Measurements from ENCODE around the gene PEAK1.

The PEAK1 gene

DNA sequence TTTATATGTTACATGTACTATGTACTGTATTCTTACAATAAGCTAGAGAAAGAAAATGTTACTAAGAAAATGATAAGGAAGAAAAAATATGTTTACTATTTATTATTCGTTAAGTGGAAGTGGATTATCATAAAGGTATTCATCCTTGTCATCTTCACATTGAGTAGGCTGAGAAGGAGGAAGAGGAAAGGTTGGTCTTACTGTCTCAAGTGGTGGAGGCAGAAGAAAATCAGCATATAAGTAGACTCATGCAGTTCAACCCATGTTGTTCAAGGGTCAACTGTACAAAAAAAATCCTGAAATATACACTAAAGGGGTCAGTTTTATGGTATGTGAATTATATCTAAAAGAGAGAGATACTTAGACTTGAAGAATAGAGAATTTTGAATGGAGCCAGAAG is 6.5 kb upstream of the PEAK1 start:
- Histone ChIP-seq H3K36me3 (ENCODE audit: control insufficient read depth, insufficient read depth, low read length) (no peaks in the 10 kb centered on the region), H3K4me3 (ENCODE audit: insufficient read depth, low read depth, low read length, poor library complexity, severe bottlenecking) (no peak overlapping the region), H3K27me3 (replicated peaks; ENCODE audit: control insufficient read depth, insufficient read depth, low read length, poor library complexity, severe bottlenecking) (no peaks in the 10 kb centered on the region), H3K27ac (ENCODE audit: insufficient read depth, low read length, poor library complexity, severe bottlenecking) (no peak overlapping the region), H3K9me3 (ENCODE audit: control insufficient read depth, low read length) (no peaks in the 10 kb centered on the region), H3K4me1 (ENCODE audit: control insufficient read depth, insufficient read depth, low read length, poor library complexity, severe bottlenecking) (no peaks in the 10 kb centered on the region)
- no peak for DNase-seq

DNA sequence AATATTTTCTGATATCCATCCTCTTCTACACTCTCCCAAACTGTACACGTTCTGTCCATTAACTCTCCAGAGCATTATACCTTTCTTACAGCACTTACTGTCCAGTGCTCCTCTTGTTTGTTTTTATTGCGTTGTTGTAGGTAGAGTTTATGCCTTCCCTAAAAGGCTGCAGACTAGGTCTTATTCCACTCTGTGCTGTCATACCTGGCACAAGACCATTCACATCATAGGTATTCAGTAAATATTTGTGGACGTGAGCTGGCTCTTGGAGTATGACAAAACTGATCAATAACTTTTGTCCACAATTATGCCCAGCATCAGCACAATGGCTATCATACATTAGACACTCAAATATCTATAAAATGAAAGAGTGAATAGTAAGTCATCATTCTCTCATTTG is 5.2 kb upstream of the PEAK1 start:
- DNase-seq: no peak
- Histone ChIP-seq H3K4me3 (ENCODE audit: insufficient read depth, low read depth, low read length, poor library complexity, severe bottlenecking) (no peak overlapping the region), H3K27me3 (replicated peaks; ENCODE audit: control insufficient read depth, insufficient read depth, low read length, poor library complexity, severe bottlenecking) (no peaks in the 10 kb centered on the region), H3K9me3 (ENCODE audit: control insufficient read depth, low read length) (no peaks in the 10 kb centered on the region), H3K4me1 (ENCODE audit: control insufficient read depth, insufficient read depth, low read length, poor library complexity, severe bottlenecking) (no peaks in the 10 kb centered on the region), H3K36me3 (ENCODE audit: control insufficient read depth, insufficient read depth, low read length) (no peaks in the 10 kb centered on the region), H3K27ac (ENCODE audit: insufficient read depth, low read length, poor library complexity, severe bottlenecking) (no peak overlapping the region)

DNA sequence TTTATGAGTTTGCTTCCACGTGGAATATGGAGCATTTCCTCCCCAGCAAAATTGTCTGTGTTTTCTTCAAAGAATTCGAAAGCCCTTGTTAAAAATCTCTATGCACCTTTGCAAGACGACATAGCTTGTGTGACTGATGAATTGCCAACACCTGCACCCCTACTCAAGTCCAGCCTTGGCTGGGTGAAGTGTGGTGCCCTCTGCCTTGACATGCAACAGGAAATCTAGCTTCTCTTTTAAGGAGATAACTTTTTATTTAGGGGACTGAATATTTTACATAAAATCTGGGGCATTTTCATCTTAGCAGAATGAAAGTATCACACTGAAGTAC is 1.4 kb upstream of the PEAK1 start:
- Histone ChIP-seq H3K36me3 (ENCODE audit: control insufficient read depth, insufficient read depth, low read length) (no peaks in the 10 kb centered on the region), H3K9me3 (ENCODE audit: control insufficient read depth, low read length) (no peaks in the 10 kb centered on the region), H3K4me1 (ENCODE audit: control insufficient read depth, insufficient read depth, low read length, poor library complexity, severe bottlenecking) (no peaks in the 10 kb centered on the region), H3K27ac (ENCODE audit: insufficient read depth, low read length, poor library complexity, severe bottlenecking) (peak overlapping the region; percentile 88), H3K4me3 (ENCODE audit: insufficient read depth, low read depth, low read length, poor library complexity, severe bottlenecking) (peak overlapping the region; percentile 88), H3K27me3 (replicated peaks; ENCODE audit: control insufficient read depth, insufficient read depth, low read length, poor library complexity, severe bottlenecking) (no peaks in the 10 kb centered on the region)
- no peak for DNase-seq

- Histone ChIP-seq H3K36me3 (ENCODE audit: control insufficient read depth, insufficient read depth, low read length) (no peaks in the 10 kb centered on the region), H3K27me3 (replicated peaks; ENCODE audit: control insufficient read depth, insufficient read depth, low read length, poor library complexity, severe bottlenecking) (no peaks in the 10 kb centered on the region), H3K4me1 (ENCODE audit: control insufficient read depth, insufficient read depth, low read length, poor library complexity, severe bottlenecking) (no peaks in the 10 kb centered on the region), H3K4me3 (ENCODE audit: insufficient read depth, low read depth, low read length, poor library complexity, severe bottlenecking) (peak within 1 kb of the TSS; percentile 88), H3K9me3 (ENCODE audit: control insufficient read depth, low read length) (no peaks in the 10 kb centered on the region), H3K27ac (ENCODE audit: insufficient read depth, low read length, poor library complexity, severe bottlenecking) (peak within 1 kb of the TSS; percentile 88)
- DNase-seq: peak; percentile 12 to 24 (median 21)
Measured at GRCh38 chr15:77420610-77421369, 886 bp upstream of the PEAK1 start, which contains the start of gene HMG20A. HMG20A (plus strand) TSS chr15:77420888; CDS start chr15:77458408, 37,520 bp downstream.

- Histone ChIP-seq H3K36me3 (ENCODE audit: control insufficient read depth, insufficient read depth, low read length) (no peaks in the 10 kb centered on the region), H3K9me3 (ENCODE audit: control insufficient read depth, low read length) (no peaks in the 10 kb centered on the region), H3K4me3 (ENCODE audit: insufficient read depth, low read depth, low read length, poor library complexity, severe bottlenecking) (peak overlapping the region; percentile 88), H3K4me1 (ENCODE audit: control insufficient read depth, insufficient read depth, low read length, poor library complexity, severe bottlenecking) (no peaks in the 10 kb centered on the region), H3K27ac (ENCODE audit: insufficient read depth, low read length, poor library complexity, severe bottlenecking) (peak overlapping the region; percentile 33), H3K27me3 (replicated peaks; ENCODE audit: control insufficient read depth, insufficient read depth, low read length, poor library complexity, severe bottlenecking) (no peaks in the 10 kb centered on the region)
- peak; percentile 6 to 24 (median 22) for DNase-seq
Measured at GRCh38 chr15:77418966-77419835, 703 bp downstream of the PEAK1 start.

DNA sequence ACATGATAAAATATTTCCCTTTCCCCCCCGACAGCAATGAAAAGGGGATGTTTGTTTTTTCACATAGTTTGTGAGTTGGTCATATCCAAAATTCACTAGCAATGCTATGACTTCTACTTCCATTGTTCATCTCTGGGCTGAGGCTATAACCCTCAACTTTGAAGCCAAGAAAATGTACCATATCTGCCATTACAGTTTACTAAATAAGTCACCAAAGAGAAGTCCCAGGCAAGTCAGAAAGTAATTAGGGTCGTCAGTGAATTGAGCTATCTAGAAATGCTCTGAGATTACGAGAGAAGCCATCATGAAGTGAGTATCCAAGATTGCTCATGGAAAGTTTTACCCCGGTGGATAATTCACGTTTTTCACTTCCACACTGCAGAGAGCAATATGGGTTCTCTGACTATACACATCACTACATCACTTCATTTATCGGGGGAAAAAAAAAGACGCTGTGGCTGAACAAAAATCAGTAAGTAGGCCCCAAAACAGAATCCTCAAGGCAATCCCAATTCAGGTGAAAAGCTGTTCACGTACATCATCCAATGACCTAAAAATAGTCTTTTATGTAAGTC is 1.4 kb downstream of the PEAK1 start:
- Histone ChIP-seq H3K9me3 (ENCODE audit: control insufficient read depth, low read length) (no peaks in the 10 kb centered on the region), H3K36me3 (ENCODE audit: control insufficient read depth, insufficient read depth, low read length) (no peaks in the 10 kb centered on the region), H3K27me3 (replicated peaks; ENCODE audit: control insufficient read depth, insufficient read depth, low read length, poor library complexity, severe bottlenecking) (no peaks in the 10 kb centered on the region), H3K4me1 (ENCODE audit: control insufficient read depth, insufficient read depth, low read length, poor library complexity, severe bottlenecking) (no peaks in the 10 kb centered on the region), H3K4me3 (ENCODE audit: insufficient read depth, low read depth, low read length, poor library complexity, severe bottlenecking) (peak overlapping the region; percentile 88), H3K27ac (ENCODE audit: insufficient read depth, low read length, poor library complexity, severe bottlenecking) (no peak overlapping the region)
- no peak for DNase-seq

DNA sequence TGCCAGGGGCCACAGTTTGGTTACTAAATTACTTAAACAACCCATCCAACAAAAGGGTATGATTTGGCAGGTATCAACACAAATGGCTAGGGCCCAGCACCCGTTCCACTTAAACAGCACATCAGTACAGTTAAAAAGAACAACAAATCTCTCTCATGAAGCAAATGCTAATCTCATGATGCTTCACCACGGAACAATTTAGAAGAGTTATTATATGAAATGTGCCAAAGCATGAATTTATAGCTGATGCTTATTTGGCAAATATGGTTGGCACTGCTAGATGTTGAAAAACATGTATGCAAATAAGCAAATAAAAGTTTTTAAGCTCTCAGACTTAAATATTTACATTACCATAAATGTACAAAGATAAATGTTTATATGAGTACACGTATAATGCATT is 2.3 kb downstream of the PEAK1 start:
- no peaks in the 10 kb centered on the region for H3K4me1 ChIP-seq (ENCODE audit: control insufficient read depth, insufficient read depth, low read length, poor library complexity, severe bottlenecking)
- no peaks in the 10 kb centered on the region for H3K9me3 ChIP-seq (ENCODE audit: control insufficient read depth, low read length)
- H3K27ac ChIP-seq (ENCODE audit: insufficient read depth, low read length, poor library complexity, severe bottlenecking): no peak overlapping the region
- no peaks in the 10 kb centered on the region for H3K36me3 ChIP-seq (ENCODE audit: control insufficient read depth, insufficient read depth, low read length)
- H3K27me3 ChIP-seq (replicated peaks; ENCODE audit: control insufficient read depth, insufficient read depth, low read length, poor library complexity, severe bottlenecking): no peaks in the 10 kb centered on the region
- H3K4me3 ChIP-seq (ENCODE audit: insufficient read depth, low read depth, low read length, poor library complexity, severe bottlenecking): no peak overlapping the region
- DNase-seq: no peak

- Histone ChIP-seq H3K4me1 (ENCODE audit: control insufficient read depth, insufficient read depth, low read length, poor library complexity, severe bottlenecking) (no peaks in the 10 kb centered on the region), H3K36me3 (ENCODE audit: control insufficient read depth, insufficient read depth, low read length) (no peaks in the 10 kb centered on the region), H3K9me3 (ENCODE audit: control insufficient read depth, low read length) (no peaks in the 10 kb centered on the region), H3K27ac (ENCODE audit: insufficient read depth, low read length, poor library complexity, severe bottlenecking) (no peak overlapping the region), H3K4me3 (ENCODE audit: insufficient read depth, low read depth, low read length, poor library complexity, severe bottlenecking) (no peak overlapping the region), H3K27me3 (replicated peaks; ENCODE audit: control insufficient read depth, insufficient read depth, low read length, poor library complexity, severe bottlenecking) (no peaks in the 10 kb centered on the region)
- no peak for DNase-seq
Measured at GRCh38 chr15:77416954-77417353, 3.0 kb downstream of the PEAK1 start.

GRCh38 chr15:77416148-77416455 is 3.8 kb downstream of the PEAK1 start:
- no peak for DNase-seq
- Histone ChIP-seq H3K4me1 (ENCODE audit: control insufficient read depth, insufficient read depth, low read length, poor library complexity, severe bottlenecking) (no peaks in the 10 kb centered on the region), H3K27ac (ENCODE audit: insufficient read depth, low read length, poor library complexity, severe bottlenecking) (no peak overlapping the region), H3K27me3 (replicated peaks; ENCODE audit: control insufficient read depth, insufficient read depth, low read length, poor library complexity, severe bottlenecking) (no peaks in the 10 kb centered on the region), H3K4me3 (ENCODE audit: insufficient read depth, low read depth, low read length, poor library complexity, severe bottlenecking) (no peak overlapping the region), H3K36me3 (ENCODE audit: control insufficient read depth, insufficient read depth, low read length) (no peaks in the 10 kb centered on the region), H3K9me3 (ENCODE audit: control insufficient read depth, low read length) (no peaks in the 10 kb centered on the region)
